Stimulated activated CD4-positive, alpha-beta T cell treated with anti-CD3 and anti-CD28 coated beads, Interleukin-4, amount 100 ng/mL, for 1 hour (primary cell): ENCODE data around the gene PTPN11.

Experiments
- DNase-seq: peaks from one replicate; pipeline ENCODE4 v3.0.0-alpha.2; 2020

PTPN11 gene

GRCh38 chr12:112555621-112556233 lies 137.0 kb downstream of the PTPN11 start:
- DNase-seq, result no peak

GRCh38 chr12:112557951-112558630 lies 139.3 kb downstream of the PTPN11 start:
- no peak for DNase-seq
